K562 (cell line): ENCODE results near the gene ARHGEF1. TPM values are rescaled to one million over a fixed set of nuclear protein-coding genes. Genes with fewer than 3 reads are reported as not detected.

ENCODE experiments used
- ATAC-seq: fragments of 200-7000 bp; cut with Tn5 transposase; 3 replicates; pipeline ENCODE4 v1.9.1; 2020; ENCODE audit warnings: moderate library complexity
- BruUV-seq: library from RNA; stranded (reverse); fragments of 400-500 nt; replicated peaks from 2 replicates; lab custom pipeline; 2021; lab: Mats Ljungman, UMichigan
- CTCF ChIA-PET: fragments of 300-600 bp; formaldehyde crosslinking; extraction: SDS; loops from one replicate; lab custom pipeline; 2021; ENCODE audit warnings: low intra/inter-chr PET ratio; lab: Yijun Ruan, JAX
- POLR2A ChIA-PET: fragments of 300-600, 350-650 bp; sonication (Branson Sonifier 250); formaldehyde crosslinking; extraction: SDS; loops from one replicate; lab custom pipeline; 2021; ENCODE audit warnings: antibody characterized with exemption, inconsistent platforms; lab: Yijun Ruan, JAX
- DNase-seq, 4 experiments: peaks; one replicate each; pipeline versions ENCODE4 v3.0.0 to v3.0.0-alpha.2; 2011 to 2018; ENCODE audit warnings: low spot score in 3 of 4, mixed read lengths in 3 of 4; ENCODE audit errors: extremely low read depth in 1 of 4
- FAIRE-seq: peaks from 2 replicates; lab custom pipeline; 2011; peaks lifted over from hg19 to GRCh38; lab: Jason Lieb, UNC
- H2AFZ ChIP-seq: 2 replicates; pipeline ENCODE4 v1.6.0; 2011; ENCODE audit warnings: low read depth, low read length, control low read depth, inconsistent platforms
- H3K27ac ChIP-seq: fragments of 200-600 bp; 3 replicates; pipeline ENCODE4 v1.8.0; 2011; ENCODE audit warnings: low read depth, mild to moderate bottlenecking, control low read depth, inconsistent platforms, low read length, moderate library complexity, mixed read lengths; ENCODE audit errors: extremely low read depth
- H3K27me3 ChIP-seq, 2 experiments: fragments of 300-600 bp in 1 of 2; 2 replicates in 1 of 2; 3 replicates in 1 of 2; pipeline versions ENCODE4 v1.6.0 to v1.8.0; 2011; ENCODE audit warnings: inconsistent platforms in 2 of 2, low read length in 2 of 2, mild to moderate bottlenecking in 1 of 2, mixed read lengths in 1 of 2, moderate library complexity in 1 of 2; ENCODE audit not compliant: control insufficient read depth in 2 of 2, insufficient read depth in 2 of 2
- H3K36me3 ChIP-seq: fragments of 300-600 bp; 3 replicates; pipeline ENCODE4 v1.8.0; 2011; ENCODE audit warnings: mild to moderate bottlenecking, low read length, inconsistent platforms; ENCODE audit not compliant: control insufficient read depth, insufficient read depth
- H3K4me1 ChIP-seq, 2 experiments: fragments of 200-600 bp in 1 of 2; replicated peaks in 1 of 2; 2 replicates in 1 of 2; 3 replicates in 1 of 2; pipeline versions ENCODE4 v1.5.1 to v1.8.0; 2011; ENCODE audit warnings: inconsistent platforms in 2 of 2, low read length in 2 of 2, mild to moderate bottlenecking in 1 of 2, mixed read lengths in 1 of 2, moderate library complexity in 1 of 2; ENCODE audit not compliant: control insufficient read depth in 2 of 2, insufficient read depth in 2 of 2
- H3K4me2 ChIP-seq: 2 replicates; pipeline ENCODE4 v1.6.1; 2011; ENCODE audit warnings: low read length, control low read depth, inconsistent platforms, mixed read lengths; ENCODE audit not compliant: insufficient read depth
- H3K4me3 ChIP-seq: fragments of 200-600 bp; sonication (generic), shearing (Covaris generic); 2 replicates; pipeline ENCODE4 v1.5.1; 2016; ENCODE audit warnings: control low read depth, inconsistent platforms
- H3K79me2 ChIP-seq: fragments of 200-600 bp; 3 replicates; pipeline ENCODE4 v1.8.0; 2011; ENCODE audit warnings: low read length, inconsistent platforms; ENCODE audit not compliant: control insufficient read depth, insufficient read depth
- H3K9ac ChIP-seq, 2 experiments: 2 replicates each; pipeline versions ENCODE4 v1.6.0 to v1.6.1; 2011; ENCODE audit warnings: low read depth in 2 of 2, low read length in 2 of 2, control low read depth in 1 of 2, inconsistent platforms in 1 of 2, mild to moderate bottlenecking in 1 of 2, mixed read lengths in 1 of 2; ENCODE audit not compliant: insufficient read depth in 1 of 2
- H3K9me1 ChIP-seq: one replicate; pipeline ENCODE4 v1.6.0; 2011; ENCODE audit warnings: inconsistent platforms, mild to moderate bottlenecking, low read length, moderate library complexity; ENCODE audit not compliant: control insufficient read depth, insufficient read depth
- H3K9me3 ChIP-seq: replicated peaks from 2 replicates; pipeline ENCODE4 v1.5.1; 2011; ENCODE audit warnings: low read depth, low read length, inconsistent platforms; ENCODE audit not compliant: control insufficient read depth, insufficient read depth
- H4K20me1 ChIP-seq: replicated peaks from 2 replicates; pipeline ENCODE4 v1.6.1; 2011; ENCODE audit warnings: low read length, inconsistent platforms, mixed read lengths; ENCODE audit not compliant: control insufficient read depth, insufficient read depth
- ARID3A ChIP-seq: IDR thresholded peaks from 2 replicates; pipeline ENCODE4 v1.6.1; 2012; ENCODE audit warnings: low read depth, low read length, improper control_type of control experiment, borderline replicate concordance
- DNMT1 ChIP-seq: fragments of 450-650 bp; IDR thresholded peaks from 2 replicates; pipeline ENCODE4 v1.6.1; 2016; ENCODE audit warnings: antibody characterized with exemption, mild to moderate bottlenecking
- FUS ChIP-seq: fragments of 200-400 bp; formaldehyde crosslinking; optimal IDR thresholded peaks from 2 replicates; pipeline ENCODE3; 2017; ENCODE audit warnings: low read depth, low read length
- KDM1A ChIP-seq, 2 experiments: fragments of 450-650 bp; IDR thresholded peaks; 2 replicates each; pipeline ENCODE4 v1.6.1; 2016; ENCODE audit warnings: mild to moderate bottlenecking in 2 of 2
- KLF13 ChIP-seq: fragments of 450-650 bp; IDR thresholded peaks from 2 replicates; pipeline ENCODE4 v1.6.1; 2016; ENCODE audit warnings: missing genetic modification characterization, low read depth, mild to moderate bottlenecking, missing compliant biosample characterization, moderate library complexity, borderline replicate concordance
- STAT6 ChIP-seq: sonication (generic); formaldehyde crosslinking; IDR thresholded peaks from 2 replicates; pipeline ENCODE4 v1.8.1; 2023; ENCODE audit warnings: mild to moderate bottlenecking, missing genetic modification reagents
- TCFL5 ChIP-seq: fragments of 250-450 bp; sonication (Bioruptor Pico); conservative IDR thresholded peaks from 2 replicates; pipeline ENCODE4 v1.6.1; 2021; ENCODE audit warnings: mild to moderate bottlenecking, moderate library complexity, matching md5 sums
- ZEB2 ChIP-seq: fragments of 450-650 bp; IDR thresholded peaks from 2 replicates; pipeline ENCODE4 v1.6.1; 2016
- ZFP36 ChIP-seq: fragments of 150-350 bp; IDR thresholded peaks from 2 replicates; pipeline ENCODE4 v1.6.1; 2018; ENCODE audit warnings: low read length, low read depth; ENCODE audit not compliant: partially characterized antibody
- ZNF174 ChIP-seq: fragments of 250-450 bp; sonication (Bioruptor Pico); IDR thresholded peaks from 2 replicates; pipeline ENCODE4 v1.4.0; 2020; ENCODE audit warnings: mild to moderate bottlenecking
- ZNF224 ChIP-seq: sonication (generic); formaldehyde crosslinking; IDR thresholded peaks from 2 replicates; pipeline ENCODE4 v1.8.0; 2022; ENCODE audit warnings: mild to moderate bottlenecking, missing genetic modification reagents
- ZNF609 ChIP-seq: sonication (generic); formaldehyde crosslinking; IDR thresholded peaks from 2 replicates; pipeline ENCODE4 v1.8.1; 2023; ENCODE audit warnings: missing genetic modification reagents, mild to moderate bottlenecking, borderline replicate concordance
- ZNF717 ChIP-seq: fragments of 250-450 bp; sonication (Bioruptor Pico); IDR thresholded peaks from 2 replicates; pipeline ENCODE4 v1.5.0; 2021
- WGBS: fragments of 100-300 bp; shearing (Covaris generic); methylation state at CpG from one replicate; pipeline ENCODE4 v1.1.6; 2016; ENCODE audit warnings: low coverage, mixed read lengths; ENCODE audit not compliant: insufficient coverage; ENCODE audit errors: missing lambda C conversion rate; 5-methylcytosine and 5-hydroxymethylcytosine counted together
- in situ Hi-C: fragments of 300-500 bp; cut with MboI; formaldehyde crosslinking; loops from 4 replicates; pipeline ENCODE4 v1.15.0; 2018; ENCODE audit warnings: inconsistent platforms, mixed read lengths
- intact Hi-C: fragments of 100-400 bp; cut with micrococcal nuclease; formaldehyde crosslinking; loops from 2 replicates; pipeline ENCODE4 v1.14.2; 2022
- polyA plus RNA-seq, 8 experiments: library from polyadenylated mRNA; depleted of rRNA in 4 of 8; stranded (reverse) in 5 of 8; unstranded in 3 of 8; fragments of >200 nt; fragmentation: Nextera tagmentation in 2 of 8; fragmentation: Illumina TruSeq in 1 of 8; extraction: Ambion mirVana in 2 of 8; extraction: Trizol in 1 of 8; gene quantifications; 2 replicates each; pipeline versions ENCODE4 v1.2.1 to v1.2.3, GENCODE V29; 2011 to 2014; ENCODE audit warnings: inconsistent platforms in 1 of 8, missing spikeins in 1 of 8
- total RNA-seq, 7 experiments: library from RNA; depleted of rRNA in 6 of 7; stranded (reverse); fragments of >200 nt in 6 of 7; fragmentation: Illumina TruSeq in 2 of 7; extraction: Trizol in 2 of 7; gene quantifications; 2 replicates each; pipeline versions ENCODE4 v1.2.1 to v1.2.3, GENCODE V29; 2011 to 2021; ENCODE audit warnings: low replicate concordance in 1 of 7

Gene ARHGEF1
- total and polyA plus RNA-seq, 9 of the 15 experiments (the other 6 are each of a cell fraction or from before 2014, with no cell fraction given) = 1.9 to 149 (median 29.8) TPM

GRCh38 chr19:41925208-41926003 lies 42.4 kb downstream of the ARHGEF1 start:
- H3K27ac ChIP-seq = no peak overlapping the region
- no peak overlapping the region for H3K4me3 ChIP-seq
- peaks cover 23 to 53% of the 10 kb centered on the region in 2 experiments for H3K4me1 ChIP-seq
- H3K9me1 ChIP-seq = no peaks in the 10 kb centered on the region
- ChIA-PET POLR2A (interaction anchor here (0.6 to 1.0 kb wide), 2 partner anchors 8 to 17 kb away, joined by 3 to 4 read pairs; no protein-coding TSS in a partner anchor), CTCF (no interaction called here)
- WGBS = 17% methylated on average over 7 of the region's 7 CpGs
- intact Hi-C loops = no loop called here
- H3K9me3 ChIP-seq = no peaks in the 10 kb centered on the region; the same call in 1 of the 2 replicates
- in situ Hi-C loops = no loop called here
- BruUV-seq = no TSS peak
- no peak overlapping the region for H3K9ac ChIP-seq
- no peaks in the 10 kb centered on the region for H4K20me1 ChIP-seq
- H3K4me2 ChIP-seq = no peak overlapping the region
- no peaks in the 10 kb centered on the region; a peak in 2 of 5 replicates for H3K27me3 ChIP-seq
- peaks cover 8% of the 10 kb centered on the region; the same call in 2 of the 3 replicates for H3K79me2 ChIP-seq
- no peak for DNase-seq
- no peaks in the 10 kb centered on the region for H3K36me3 ChIP-seq
- no peak for FAIRE-seq
- no peak for ATAC-seq
- no peak overlapping the region for H2AFZ ChIP-seq
- no peak for TF ChIP-seq ZFP36
- TF ChIP-seq ZNF609 = no peak
- no peak for TF ChIP-seq ARID3A
- TF ChIP-seq DNMT1 = no peak
- peak; percentile 96 for TF ChIP-seq ZEB2
- 0 out of 4 replicates have a peak, but pooled peaks of 1 of the 2 experiments have one; percentile 6 for TF ChIP-seq KDM1A (IDR thresholded peaks at IDR 0.05)
- TF ChIP-seq ZNF174 (CRISPR knock-in tag) = no peak
- no peak for TF ChIP-seq TCFL5 (CRISPR knock-in tag)
- no peak for TF ChIP-seq KLF13 (tag)
- TF ChIP-seq FUS = no peak
- TF ChIP-seq ZNF224 = no peak
- no peak for TF ChIP-seq STAT6 (CRISPR knock-in tag)
- TF ChIP-seq ZNF717 (CRISPR knock-in tag) = no peak
